Measurements from ENCODE around the gene PARD3B.

- no peak for TF ChIP-seq POLR2A (IDR thresholded peaks at IDR 0.05)
- no peak for TF ChIP-seq CTCF (IDR thresholded peaks at IDR 0.05)
These were observed 722.0 kb downstream of the PARD3B start for GRCh38 chr2:205267323-205267722.
